ENCODE measurements around the gene ARL1. TPM values are rescaled to one million over a fixed set of nuclear protein-coding genes. Genes with fewer than 3 reads are reported as not detected.

Gene ARL1
- total and polyA plus RNA-seq, 2 of the 13 experiments (the other 11 are each of a cell fraction or from before 2014, with no cell fraction given) = 90.9 to 123 TPM

DNA sequence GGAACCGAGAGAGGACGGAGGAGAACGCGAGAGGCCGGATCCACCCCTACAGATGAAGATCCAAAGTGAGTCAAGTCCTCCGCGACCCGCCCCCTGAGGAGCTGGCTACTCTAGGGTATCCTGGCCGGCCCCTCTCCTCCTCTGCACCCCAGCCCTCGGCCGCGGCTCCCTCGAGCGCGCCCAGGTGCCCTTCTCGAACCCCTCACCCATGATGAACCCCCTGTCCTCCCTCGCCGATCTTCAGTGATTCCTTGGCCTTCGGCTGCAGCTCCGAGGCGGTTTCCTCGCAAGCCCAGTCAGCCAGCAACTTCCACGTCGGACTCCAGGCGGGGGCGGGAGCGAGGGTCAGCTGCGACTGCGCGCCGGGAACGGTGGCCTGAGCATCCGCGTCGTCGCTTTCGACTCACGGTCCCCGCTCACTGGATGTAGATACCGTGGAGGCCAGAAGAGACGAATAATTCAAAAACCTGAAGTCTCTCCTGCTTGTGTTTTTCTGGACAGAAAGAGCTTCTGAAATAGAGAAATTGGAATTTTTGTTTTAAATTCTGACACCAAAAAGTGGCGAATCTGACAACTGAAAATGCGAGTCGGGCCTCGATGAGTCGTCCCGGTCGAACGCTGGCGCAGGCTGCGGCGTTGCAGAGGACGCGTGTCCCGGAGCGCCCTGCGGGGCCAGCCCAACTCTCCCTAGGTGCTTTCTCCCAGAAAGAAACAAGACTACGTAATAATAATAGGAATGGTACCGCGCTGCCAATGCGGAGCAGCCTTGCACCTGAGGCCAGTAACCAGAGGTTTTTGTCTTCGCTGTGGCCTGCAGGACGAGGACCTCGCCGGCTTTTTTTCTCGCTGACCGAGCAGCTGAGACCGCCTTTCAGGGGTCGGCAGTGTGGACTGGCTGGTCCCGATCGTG lies at the start of gene ARL1 (continued):
- no peak for TF ChIP-seq CENPT (CRISPR knock-in tag; IDR thresholded peaks at IDR 0.05; ENCODE audit: low read depth)
- TF ChIP-seq THAP11 (CRISPR knock-in tag; IDR thresholded peaks at IDR 0.05) = peak; percentile 88
- TF ChIP-seq ZNF782 (CRISPR knock-in tag; IDR thresholded peaks at IDR 0.05; ENCODE audit: borderline replicate concordance) = peak; percentile 44; the same call in 1 of the 2 replicates
- TF ChIP-seq ZNF232 (CRISPR knock-in tag; IDR thresholded peaks at IDR 0.05; ENCODE audit: borderline replicate concordance) = peak; percentile 84; the same call in 1 of the 2 replicates
- 0 out of 2 replicates have a peak, but pooled peaks have one; percentile 12 for TF ChIP-seq NFYC (CRISPR knock-in tag; IDR thresholded peaks at IDR 0.05)
- TF ChIP-seq ATM (IDR thresholded peaks at IDR 0.05; ENCODE audit: borderline replicate concordance) = no peak
- TF ChIP-seq, protein P1, sequence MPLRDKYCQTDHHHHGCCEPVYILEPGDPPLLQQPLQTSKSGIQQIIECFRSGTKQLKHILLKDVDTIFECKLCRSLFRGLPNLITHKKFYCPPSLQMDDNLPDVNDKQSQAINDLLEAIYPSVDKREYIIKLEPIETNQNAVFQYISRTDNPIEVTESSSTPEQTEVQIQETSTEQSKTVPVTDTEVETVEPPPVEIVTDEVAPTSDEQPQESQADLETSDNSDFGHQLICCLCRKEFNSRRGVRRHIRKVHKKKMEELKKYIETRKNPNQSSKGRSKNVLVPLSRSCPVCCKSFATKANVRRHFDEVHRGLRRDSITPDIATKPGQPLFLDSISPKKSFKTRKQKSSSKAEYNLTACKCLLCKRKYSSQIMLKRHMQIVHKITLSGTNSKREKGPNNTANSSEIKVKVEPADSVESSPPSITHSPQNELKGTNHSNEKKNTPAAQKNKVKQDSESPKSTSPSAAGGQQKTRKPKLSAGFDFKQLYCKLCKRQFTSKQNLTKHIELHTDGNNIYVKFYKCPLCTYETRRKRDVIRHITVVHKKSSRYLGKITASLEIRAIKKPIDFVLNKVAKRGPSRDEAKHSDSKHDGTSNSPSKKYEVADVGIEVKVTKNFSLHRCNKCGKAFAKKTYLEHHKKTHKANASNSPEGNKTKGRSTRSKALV (CRISPR knock-in tag; IDR thresholded peaks at IDR 0.05) = 0 out of 2 replicates have a peak, but pooled peaks have one; percentile 46
- TF ChIP-seq GZF1 (CRISPR knock-in tag; IDR thresholded peaks at IDR 0.05) = 0 out of 2 replicates have a peak, but pooled peaks have one; percentile 53
- TF ChIP-seq DR1 (CRISPR knock-in tag; IDR thresholded peaks at IDR 0.05) = peak; percentile 51; the same call in 1 of the 2 replicates
- peak; percentile 93 for TF ChIP-seq YEATS4 (CRISPR knock-in tag; IDR thresholded peaks at IDR 0.05; ENCODE audit: borderline replicate concordance)
- TF ChIP-seq RARA (CRISPR knock-in tag; IDR thresholded peaks at IDR 0.05) = 0 out of 2 replicates have a peak, but pooled peaks have one; percentile 0
- peak; percentile 86 for TF ChIP-seq ZNF317 (CRISPR knock-in tag; IDR thresholded peaks at IDR 0.05)
- TF ChIP-seq SPEN (CRISPR knock-in tag; IDR thresholded peaks at IDR 0.05; ENCODE audit: low read depth) = peak; percentile 84
- TF ChIP-seq, protein P2, sequence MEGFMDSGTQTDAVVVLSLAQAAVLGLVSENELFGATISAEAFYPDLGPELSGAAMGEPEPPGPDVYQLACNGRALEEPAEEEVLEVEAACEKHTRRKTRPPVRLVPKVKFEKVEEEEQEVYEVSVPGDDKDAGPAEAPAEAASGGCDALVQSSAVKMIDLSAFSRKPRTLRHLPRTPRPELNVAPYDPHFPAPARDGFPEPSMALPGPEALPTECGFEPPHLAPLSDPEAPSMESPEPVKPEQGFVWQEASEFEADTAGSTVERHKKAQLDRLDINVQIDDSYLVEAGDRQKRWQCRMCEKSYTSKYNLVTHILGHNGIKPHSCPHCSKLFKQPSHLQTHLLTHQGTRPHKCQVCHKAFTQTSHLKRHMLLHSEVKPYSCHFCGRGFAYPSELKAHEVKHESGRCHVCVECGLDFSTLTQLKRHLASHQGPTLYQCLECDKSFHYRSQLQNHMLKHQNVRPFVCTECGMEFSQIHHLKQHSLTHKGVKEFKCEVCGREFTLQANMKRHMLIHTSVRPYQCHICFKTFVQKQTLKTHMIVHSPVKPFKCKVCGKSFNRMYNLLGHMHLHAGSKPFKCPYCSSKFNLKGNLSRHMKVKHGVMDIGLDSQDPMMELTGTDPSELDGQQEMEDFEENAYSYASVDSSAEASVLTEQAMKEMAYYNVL (CRISPR knock-in tag; IDR thresholded peaks at IDR 0.05; ENCODE audit: borderline replicate concordance) = peak; percentile 53; the same call in 1 of the 2 replicates
- no peak for TF ChIP-seq TCF12 (IDR thresholded peaks at IDR 0.05)
- TF ChIP-seq TCF12 (CRISPR knock-in tag; IDR thresholded peaks at IDR 0.05) = peak; percentile 70; the same call in 1 of the 2 replicates
- TF ChIP-seq MNT (IDR thresholded peaks at IDR 0.05) = peak; percentile 6; the same call in 1 of the 2 replicates
- no peak for TF ChIP-seq ZSCAN22 (CRISPR knock-in tag; IDR thresholded peaks at IDR 0.05)
- peak; percentile 58 for TF ChIP-seq TBX2 (CRISPR knock-in tag; IDR thresholded peaks at IDR 0.05; ENCODE audit: borderline replicate concordance)
- TF ChIP-seq ZNF180 (CRISPR knock-in tag; IDR thresholded peaks at IDR 0.05; ENCODE audit: borderline replicate concordance, low read depth) = no peak
- TF ChIP-seq ZNF350 (CRISPR knock-in tag; IDR thresholded peaks at IDR 0.05; ENCODE audit: borderline replicate concordance, low read depth) = peak; percentile 40; the same call in 1 of the 2 replicates
- TF ChIP-seq NFIC (IDR thresholded peaks at IDR 0.05; ENCODE audit: low read length) = no peak
- TF ChIP-seq BRD4 (CRISPR knock-in tag; IDR thresholded peaks at IDR 0.05) = 0 out of 2 replicates have a peak, but pooled peaks have one; percentile 47
- TF ChIP-seq FIP1L1 (IDR thresholded peaks at IDR 0.05; ENCODE audit: borderline replicate concordance, insufficient read depth, low read depth, low read length) = no peak

Data from HepG2 (cell line).